22Rv1 (cell line): ENCODE results near the gene LIMD2.

Experiments
- H3K27ac ChIP-seq: fragments of 450-650 bp; 2 replicates; pipeline ENCODE4 v1.5.1; 2017
- CTCF ChIP-seq: fragments of 450-650 bp; IDR thresholded peaks from 2 replicates; pipeline ENCODE4 v1.5.1; 2017; ENCODE audit warnings: mild to moderate bottlenecking
- ZFX ChIP-seq: fragments of 450-650 bp; IDR thresholded peaks from 2 replicates; pipeline ENCODE4 v1.6.1; 2017; ENCODE audit warnings: antibody characterized with exemption, borderline replicate concordance

Gene LIMD2

GRCh38 chr17:63718988-63719387 is 19.1 kb upstream of the LIMD2 start:
- H3K27ac ChIP-seq: no peak overlapping the region
- TF ChIP-seq CTCF: no peak
- TF ChIP-seq ZFX: no peak

- no peak overlapping the region for H3K27ac ChIP-seq
- no peak for TF ChIP-seq ZFX
- no peak for TF ChIP-seq CTCF
These were observed 16.5 kb upstream of the LIMD2 start for GRCh38 chr17:63716426-63716825.

GRCh38 chr17:63714550-63715277 is 14.8 kb upstream of the LIMD2 start:
- no peak overlapping the region for H3K27ac ChIP-seq
- TF ChIP-seq ZFX (no peak), CTCF (no peak)

GRCh38 chr17:63709110-63709509 is 9.2 kb upstream of the LIMD2 start:
- H3K27ac ChIP-seq: no peak overlapping the region
- TF ChIP-seq ZFX: no peak
- TF ChIP-seq CTCF: no peak

- TF ChIP-seq CTCF: no peak
- TF ChIP-seq ZFX: no peak
- H3K27ac ChIP-seq: no peak overlapping the region
These were observed 7.2 kb upstream of the LIMD2 start for GRCh38 chr17:63707151-63707550.

- TF ChIP-seq CTCF (no peak), ZFX (no peak)
- no peak overlapping the region for H3K27ac ChIP-seq
These were observed 6.6 kb upstream of the LIMD2 start for GRCh38 chr17:63706336-63707082.

- no peak overlapping the region for H3K27ac ChIP-seq
- no peak for TF ChIP-seq CTCF
- TF ChIP-seq ZFX: no peak
These were observed 5.7 kb upstream of the LIMD2 start for GRCh38 chr17:63705657-63706056.
